ENCODE results near the gene NEUROG2. TPM values are rescaled to one million over a fixed set of nuclear protein-coding genes. Genes with fewer than 3 reads are reported as not detected.

Gene NEUROG2
- total RNA-seq, 1 experiment from 2014 or later, result not detected

- no peaks in the 10 kb centered on the region for H3K9me3 ChIP-seq (ENCODE audit: control insufficient read depth, low read depth, low read length)
- H3K23me2 ChIP-seq (ENCODE audit: insufficient read length, low read depth, low read length, poor library complexity, severe bottlenecking), result peaks cover 34% of the 10 kb centered on the region
- H3K14ac ChIP-seq (ENCODE audit: insufficient read depth, low read length), result no peak overlapping the region
- H3K4me1 ChIP-seq (ENCODE audit: insufficient read depth, low read length), result no peaks in the 10 kb centered on the region; the same call in 1 of the 2 replicates
- peaks cover 4 to 11% of the 10 kb centered on the region in 2 experiments; a peak in 3 of 5 replicates for H3K9me3 Mint-ChIP-seq
- no peak overlapping the region for H2BK12ac ChIP-seq (ENCODE audit: insufficient read length, low read depth, low read length)
- DNase-seq, result peak; percentile 75
- no peak overlapping the region for H3K18ac ChIP-seq (ENCODE audit: insufficient read length, low read depth, low read length)
- no peak overlapping the region for H3K4ac ChIP-seq (ENCODE audit: low read depth, low read length)
- H3K4me1 Mint-ChIP-seq, result peaks cover 50 to 75% of the 10 kb centered on the region in 2 experiments
- no peak overlapping the region for H4K91ac ChIP-seq (ENCODE audit: insufficient read length, low read depth, low read length)
- WGBS (ENCODE audit: extremely low coverage, insufficient read length, low lambda C conversion rate), result no CpG with 5 or more reads among the region's 21 CpGs
- H4K20me1 ChIP-seq (ENCODE audit: control insufficient read depth, insufficient read depth, insufficient read length), result no peaks in the 10 kb centered on the region
- H3K27me3 Mint-ChIP-seq (ENCODE audit: low read depth), result peaks cover 97% of the 10 kb centered on the region
- no peak overlapping the region for H2BK15ac ChIP-seq (ENCODE audit: low read depth, low read length)
- peak; percentile 53 for TF ChIP-seq CTCF (conservative IDR thresholded peaks at IDR 0.05)
- H3K36me3 Mint-ChIP-seq (ENCODE audit: insufficient read depth in 1 of 3, low read depth in 3 of 3), result peaks cover 0 to 2% (median 0%) of the 10 kb centered on the region in 3 experiments; a peak in 2 of 7 replicates
- H3K79me2 ChIP-seq (ENCODE audit: insufficient read depth, low read length), result no peaks in the 10 kb centered on the region
- H4K8ac ChIP-seq (replicated peaks; ENCODE audit: insufficient read length, low read depth, low read length), result no peak overlapping the region
- H3K27ac Mint-ChIP-seq, result no peak overlapping the region
- H3K27me3 ChIP-seq (ENCODE audit: insufficient read depth, low read length), result peaks cover 79% of the 10 kb centered on the region
- peak overlapping the region; percentile 46 to 87; a peak in 4 of 5 replicates for H3K4me3 Mint-ChIP-seq
- no peak overlapping the region for H2BK5ac ChIP-seq (ENCODE audit: insufficient read length, low read length)
- no peak overlapping the region for H3K23ac ChIP-seq (ENCODE audit: insufficient read length, low read depth, low read length)
- peak overlapping the region; percentile 79 for H3K4me2 ChIP-seq (ENCODE audit: insufficient read depth, insufficient read length, low read length)
- H2AFZ ChIP-seq (ENCODE audit: low read length), result no peak overlapping the region
- H3T11ph ChIP-seq (ENCODE audit: low read length), result no peak overlapping the region
- H4K5ac ChIP-seq (ENCODE audit: insufficient read length, low read depth, low read length), result no peak overlapping the region
- H3K56ac ChIP-seq (ENCODE audit: insufficient read length, low read depth, low read length), result no peak overlapping the region
- no peak overlapping the region for H2BK20ac ChIP-seq (ENCODE audit: low read depth, low read length, poor library complexity, severe bottlenecking)
- no peak overlapping the region for H3K27ac ChIP-seq (ENCODE audit: insufficient read length, low read depth, low read length)
- no peaks in the 10 kb centered on the region for H3K79me1 ChIP-seq (ENCODE audit: insufficient read depth, low read depth, low read length, poor library complexity, severe bottlenecking)
- no peak overlapping the region for H3K9ac ChIP-seq (ENCODE audit: extremely low read depth, insufficient read length, low read length)
- H2BK120ac ChIP-seq (ENCODE audit: low read depth, low read length, poor library complexity, severe bottlenecking), result no peak overlapping the region
- no peak overlapping the region for H2AK5ac ChIP-seq (ENCODE audit: insufficient read length, low read length)
These were observed 4.0 kb upstream of the NEUROG2 start for GRCh38 chr4:112519689-112520597.
